WTC11 (cell line): ENCODE measurements around the gene PLAAT3. TPM values are rescaled to one million over a fixed set of nuclear protein-coding genes. Genes with fewer than 3 reads are reported as not detected.

Experiments
- ATAC-seq: fragments of 200-7000 bp; cut with Tn5 transposase; 2 replicates; pipeline ENCODE4 v1.10.0; 2021; ENCODE audit warnings: mild to moderate bottlenecking, moderate library complexity
- CTCF ChIA-PET: fragments of 300-600 bp; sonication (Branson Sonifier 250); formaldehyde crosslinking; loops from one replicate; lab custom pipeline; 2021; ENCODE audit warnings: antibody characterized with exemption; lab: Charles Lee
- POLR2A ChIA-PET: fragments of 350-600 bp; sonication (Branson Sonifier 250); formaldehyde crosslinking; loops from one replicate; lab custom pipeline; 2021; ENCODE audit warnings: antibody characterized with exemption; lab: Charles Lee
- DNase-seq: peaks from one replicate; pipeline ENCODE4 v3.0.0; 2021; ENCODE audit warnings: low spot score
- H3K27ac Mint-ChIP-seq: 2 replicates; pipeline ENCODE4 v1.8.0; 2021; ENCODE audit warnings: mixed read lengths
- H3K27me3 Mint-ChIP-seq: 2 replicates; pipeline ENCODE4 v1.8.0; 2021; ENCODE audit warnings: low read depth, mild to moderate bottlenecking, moderate library complexity, mixed read lengths
- H3K36me3 Mint-ChIP-seq: 2 replicates; pipeline ENCODE4 v1.8.0; 2021; ENCODE audit warnings: mixed read lengths
- H3K4me1 Mint-ChIP-seq: 2 replicates; pipeline ENCODE4 v1.8.0; 2022; ENCODE audit warnings: mixed read lengths
- H3K4me3 Mint-ChIP-seq: 2 replicates; pipeline ENCODE4 v1.8.0; 2021; ENCODE audit warnings: mild to moderate bottlenecking, moderate library complexity, mixed read lengths
- H3K9me3 Mint-ChIP-seq: 2 replicates; pipeline ENCODE4 v1.8.0; 2021; ENCODE audit warnings: mixed read lengths
- AR ChIP-seq: fragments of 250-450 bp; sonication (Bioruptor Pico); IDR thresholded peaks from 2 replicates; pipeline ENCODE4 v1.9.0; 2021; ENCODE audit warnings: mild to moderate bottlenecking
- ATF2 ChIP-seq: sonication (generic); formaldehyde crosslinking; IDR thresholded peaks from 2 replicates; pipeline ENCODE4 v1.8.1; 2022; ENCODE audit warnings: low read depth, missing genetic modification reagents, borderline replicate concordance
- CREB1 ChIP-seq: sonication (generic); formaldehyde crosslinking; IDR thresholded peaks from 2 replicates; pipeline ENCODE4 v1.8.0; 2023; ENCODE audit warnings: mild to moderate bottlenecking, missing genetic modification reagents
- CREM ChIP-seq: sonication (generic); formaldehyde crosslinking; IDR thresholded peaks from 2 replicates; pipeline ENCODE4 v1.8.1; 2022; ENCODE audit warnings: mild to moderate bottlenecking, missing genetic modification reagents, moderate library complexity
- ELF4 ChIP-seq: sonication (generic); formaldehyde crosslinking; IDR thresholded peaks from 2 replicates; pipeline ENCODE4 v1.8.1; 2022; ENCODE audit warnings: low read depth, mild to moderate bottlenecking, moderate library complexity, missing genetic modification reagents
- EMX1 ChIP-seq: fragments of 250-450 bp; sonication (Bioruptor Pico); IDR thresholded peaks from 2 replicates; pipeline ENCODE4 v1.8.0; 2021; ENCODE audit warnings: mild to moderate bottlenecking
- ERG ChIP-seq: fragments of 250-450 bp; sonication (Bioruptor Pico); IDR thresholded peaks from 2 replicates; pipeline ENCODE4 v1.8.0; 2021; ENCODE audit warnings: mild to moderate bottlenecking
- FOXK1 ChIP-seq: sonication (generic); formaldehyde crosslinking; IDR thresholded peaks from 2 replicates; pipeline ENCODE4 v1.8.0; 2022; ENCODE audit warnings: mild to moderate bottlenecking, moderate library complexity, missing genetic modification reagents
- FOXP4 ChIP-seq: sonication (generic); formaldehyde crosslinking; IDR thresholded peaks from 2 replicates; pipeline ENCODE4 v1.8.0; 2022; ENCODE audit warnings: mild to moderate bottlenecking, missing genetic modification reagents
- GABPB1 ChIP-seq: sonication (generic); formaldehyde crosslinking; IDR thresholded peaks from 2 replicates; pipeline ENCODE4 v1.8.1; 2023; ENCODE audit warnings: mild to moderate bottlenecking, missing genetic modification reagents
- PRDM15 ChIP-seq: sonication (generic); formaldehyde crosslinking; IDR thresholded peaks from 2 replicates; pipeline ENCODE4 v1.8.0; 2022; ENCODE audit warnings: missing genetic modification reagents
- RELA ChIP-seq: sonication (generic); formaldehyde crosslinking; IDR thresholded peaks from 2 replicates; pipeline ENCODE4 v1.8.1; 2022; ENCODE audit warnings: missing genetic modification reagents, mild to moderate bottlenecking, borderline replicate concordance
- RORB ChIP-seq: fragments of 250-450 bp; sonication (Bioruptor Pico); IDR thresholded peaks from 2 replicates; pipeline ENCODE4 v1.9.0; 2021; ENCODE audit warnings: mild to moderate bottlenecking
- ZNF138 ChIP-seq: sonication (generic); formaldehyde crosslinking; conservative IDR thresholded peaks from 2 replicates; pipeline ENCODE4 v1.8.1; 2022; ENCODE audit warnings: mild to moderate bottlenecking, moderate library complexity, missing genetic modification reagents
- ZNF317 ChIP-seq: sonication (generic); formaldehyde crosslinking; IDR thresholded peaks from 2 replicates; pipeline ENCODE4 v1.8.1; 2023; ENCODE audit warnings: low read depth, mild to moderate bottlenecking, moderate library complexity, missing genetic modification reagents, borderline replicate concordance
- ZNF423 ChIP-seq: fragments of 250-450 bp; sonication (Bioruptor Pico); IDR thresholded peaks from 2 replicates; pipeline ENCODE4 v2.1.2; 2022; ENCODE audit warnings: mild to moderate bottlenecking, moderate library complexity
- total RNA-seq: library from RNA; stranded (reverse); gene quantifications from 3 replicates; pipeline ENCODE4 v1.2.3, GENCODE V29; 2021

The PLAAT3 gene
- total RNA-seq, 1 experiment from 2014 or later = 160 TPM

- Mint-ChIP-seq H3K27me3 (peaks cover 6% of the 10 kb centered on the region), H3K36me3 (no peaks in the 10 kb centered on the region), H3K4me3 (no peak overlapping the region), H3K9me3 (no peaks in the 10 kb centered on the region), H3K4me1 (peaks cover 19% of the 10 kb centered on the region), H3K27ac (0 out of 2 replicates have a peak overlapping the region, but pooled peaks have one; percentile 26)
- TF ChIP-seq ERG (CRISPR knock-in tag) = no peak
- TF ChIP-seq EMX1 (CRISPR knock-in tag) = no peak
- TF ChIP-seq ZNF317 (CRISPR knock-in tag) = no peak
- TF ChIP-seq RORB (CRISPR knock-in tag) = no peak
- ChIA-PET POLR2A (no interaction called here), CTCF (no interaction called here)
- no peak for DNase-seq
- ATAC-seq = no peak
Observed at GRCh38 chr11:63560506-63561180, 53.6 kb downstream of the PLAAT3 start.

GRCh38 chr11:63558459-63559157, 55.6 kb downstream of the PLAAT3 start:
- ChIA-PET CTCF (interaction anchor here (0.9 to 1.0 kb wide), 2 partner anchors 75 to 79 kb away, joined by 4 read pairs; no protein-coding TSS in a partner anchor), POLR2A (no interaction called here)
- peaks cover 6% of the 10 kb centered on the region for H3K27me3 Mint-ChIP-seq
- H3K9me3 Mint-ChIP-seq = no peaks in the 10 kb centered on the region
- ATAC-seq (no peak), DNase-seq (no peak)
- no peak overlapping the region for H3K27ac Mint-ChIP-seq
- TF ChIP-seq ZNF423 (CRISPR knock-in tag) = no peak
- TF ChIP-seq FOXP4 (CRISPR knock-in tag) = no peak
- H3K36me3 Mint-ChIP-seq = no peaks in the 10 kb centered on the region
- H3K4me3 Mint-ChIP-seq = no peak overlapping the region
- peaks cover 29% of the 10 kb centered on the region for H3K4me1 Mint-ChIP-seq

GRCh38 chr11:63557570-63557969, 56.7 kb downstream of the PLAAT3 start:
- Mint-ChIP-seq H3K4me3 (no peak overlapping the region), H3K9me3 (no peaks in the 10 kb centered on the region), H3K27ac (0 out of 2 replicates have a peak overlapping the region, but pooled peaks have one; percentile 21), H3K27me3 (peaks cover 6% of the 10 kb centered on the region), H3K36me3 (no peaks in the 10 kb centered on the region), H3K4me1 (peaks cover 40% of the 10 kb centered on the region)
- ATAC-seq (no peak), DNase-seq (no peak)
- ChIA-PET CTCF (no interaction called here), POLR2A (interaction anchor here (0.6 kb wide), 1 partner anchor 11 kb away, joined by 3 read pairs; no protein-coding TSS in a partner anchor)
- no peak for TF ChIP-seq ELF4
- TF ChIP-seq RELA (CRISPR knock-in tag) = no peak
- TF ChIP-seq CREM (CRISPR knock-in tag) = no peak
- no peak for TF ChIP-seq CREB1
- no peak for TF ChIP-seq EMX1 (CRISPR knock-in tag)
- no peak for TF ChIP-seq GABPB1 (CRISPR knock-in tag)
- TF ChIP-seq ERG (CRISPR knock-in tag) = no peak
- TF ChIP-seq ZNF138 (CRISPR knock-in tag) = no peak
- no peak for TF ChIP-seq ATF2
- TF ChIP-seq PRDM15 = no peak
- TF ChIP-seq FOXK1 (CRISPR knock-in tag) = no peak
- no peak for TF ChIP-seq AR (CRISPR knock-in tag)
